Vagina (tissue), 2 donors: ENCODE data around the gene ITGA2B. TPM values are rescaled to one million over a fixed set of nuclear protein-coding genes. Genes with fewer than 3 reads are reported as not detected.

Experiments used
- DNase-seq, 2 donors: peaks; one replicate each; pipeline ENCODE4 v3.0.0-alpha.2; 2017; ENCODE audit errors: extremely low spot score in 2 of 2
- H3K27ac ChIP-seq: fragments of 200-600 bp; sonication (generic); one replicate; pipeline ENCODE4 v1.5.1; 2019
- H3K27me3 ChIP-seq: fragments of 200-600 bp; sonication (generic); one replicate; pipeline ENCODE4 v1.5.1; 2019
- H3K36me3 ChIP-seq, 2 donors: fragments of 200-600 bp; sonication (generic); one replicate each; pipeline ENCODE4 v1.5.1; 2017 to 2019
- H3K4me1 ChIP-seq: fragments of 200-600 bp; sonication (generic); one replicate; pipeline ENCODE4 v1.5.1; 2019
- H3K4me3 ChIP-seq, 2 donors: fragments of 200-600 bp; sonication (generic); 1 replicate in 1 of 2; 2 replicates in 1 of 2; pipeline ENCODE4 v1.5.1; 2016 to 2019
- H3K9me3 ChIP-seq: fragments of 200-600 bp; sonication (generic); one replicate; pipeline ENCODE4 v1.5.1; 2019
- POLR2A ChIP-seq, 2 donors: fragments of 450-650 bp; IDR thresholded peaks; one replicate each; pipeline ENCODE4 v1.6.1; 2017; ENCODE audit warnings: antibody characterized with exemption in 2 of 2, mild to moderate bottlenecking in 2 of 2, moderate library complexity in 2 of 2
- POLR2AphosphoS5 ChIP-seq, 2 donors: sonication (generic); formaldehyde crosslinking; IDR thresholded peaks; one replicate each; pipeline ENCODE4 v1.9.0; 2017; ENCODE audit warnings: antibody characterized with exemption in 2 of 2, mild to moderate bottlenecking in 2 of 2, low read depth in 1 of 2; ENCODE audit not compliant: insufficient read depth in 1 of 2
- intact Hi-C: fragments of 100-400 bp; cut with DNase I; formaldehyde crosslinking; loops from one replicate; pipeline ENCODE4 v1.15.1; 2023
- total RNA-seq: library from RNA; depleted of rRNA; stranded (reverse); fragments of >200 nt; gene quantifications from one replicate; pipeline ENCODE4 v1.2.3, GENCODE V29; 2016
- TF ChIP-seq, protein P1 (sequence below), 3 experiments: fragments of 450-650 bp in 2 of 3; fragments of 200-600 bp in 1 of 3; sonication (generic) in 1 of 3; IDR thresholded peaks; one replicate each; pipeline ENCODE4 v1.5.1; 2017 to 2019; ENCODE audit warnings: antibody characterized with exemption in 3 of 3, mild to moderate bottlenecking in 2 of 3, moderate library complexity in 2 of 3

Gene ITGA2B
- total RNA-seq, 1 donor from 2014 or later = 2.0 TPM

DNA sequence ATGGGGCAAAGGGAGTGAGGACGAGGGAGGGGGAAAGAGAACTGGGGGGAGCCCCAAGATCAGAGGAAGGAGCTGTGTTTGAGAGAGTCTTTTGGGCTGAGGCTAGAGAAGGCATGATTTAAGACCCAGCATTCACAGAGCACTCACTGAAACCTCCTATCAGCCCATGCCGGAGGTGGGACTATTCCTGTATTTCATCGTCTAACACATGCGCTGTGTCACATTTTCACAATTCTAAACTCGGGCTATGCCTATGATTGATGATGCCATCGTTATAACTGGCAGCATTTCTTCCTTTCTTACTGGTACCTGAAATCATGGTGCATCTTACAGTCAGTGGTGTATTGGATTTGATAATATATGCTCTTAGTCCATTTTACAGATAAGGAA, 29.3 kb downstream of the ITGA2B start:
- TF ChIP-seq POLR2AphosphoS5 (IDR thresholded peaks at IDR 0.05; ENCODE audit: insufficient read depth in 1 of 2, low read depth in 1 of 2) (no peak), POLR2A (IDR thresholded peaks at IDR 0.05) (no peak)
- TF ChIP-seq, protein P1, sequence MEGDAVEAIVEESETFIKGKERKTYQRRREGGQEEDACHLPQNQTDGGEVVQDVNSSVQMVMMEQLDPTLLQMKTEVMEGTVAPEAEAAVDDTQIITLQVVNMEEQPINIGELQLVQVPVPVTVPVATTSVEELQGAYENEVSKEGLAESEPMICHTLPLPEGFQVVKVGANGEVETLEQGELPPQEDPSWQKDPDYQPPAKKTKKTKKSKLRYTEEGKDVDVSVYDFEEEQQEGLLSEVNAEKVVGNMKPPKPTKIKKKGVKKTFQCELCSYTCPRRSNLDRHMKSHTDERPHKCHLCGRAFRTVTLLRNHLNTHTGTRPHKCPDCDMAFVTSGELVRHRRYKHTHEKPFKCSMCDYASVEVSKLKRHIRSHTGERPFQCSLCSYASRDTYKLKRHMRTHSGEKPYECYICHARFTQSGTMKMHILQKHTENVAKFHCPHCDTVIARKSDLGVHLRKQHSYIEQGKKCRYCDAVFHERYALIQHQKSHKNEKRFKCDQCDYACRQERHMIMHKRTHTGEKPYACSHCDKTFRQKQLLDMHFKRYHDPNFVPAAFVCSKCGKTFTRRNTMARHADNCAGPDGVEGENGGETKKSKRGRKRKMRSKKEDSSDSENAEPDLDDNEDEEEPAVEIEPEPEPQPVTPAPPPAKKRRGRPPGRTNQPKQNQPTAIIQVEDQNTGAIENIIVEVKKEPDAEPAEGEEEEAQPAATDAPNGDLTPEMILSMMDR (IDR thresholded peaks at IDR 0.05) = no peak
- Histone ChIP-seq H3K36me3 (no peaks in the 10 kb centered on the region), H3K4me1 (peaks cover 38% of the 10 kb centered on the region), H3K4me3 (no peak overlapping the region), H3K9me3 (no peaks in the 10 kb centered on the region), H3K27me3 (no peaks in the 10 kb centered on the region), H3K27ac (peak overlapping the region; percentile 83)
- intact Hi-C loops = no loop called here
- no peak for DNase-seq

- no peak overlapping the region for H3K4me3 ChIP-seq
- no peak for DNase-seq
- no peaks in the 10 kb centered on the region for H3K36me3 ChIP-seq
- no peak for TF ChIP-seq POLR2A (IDR thresholded peaks at IDR 0.05)
- TF ChIP-seq POLR2AphosphoS5 (IDR thresholded peaks at IDR 0.05; ENCODE audit: insufficient read depth in 1 of 2, low read depth in 1 of 2) = no peak
- TF ChIP-seq, protein P1 (IDR thresholded peaks at IDR 0.05) = no peak
- no peaks in the 10 kb centered on the region for H3K27me3 ChIP-seq
- no peak overlapping the region for H3K27ac ChIP-seq
- no peaks in the 10 kb centered on the region for H3K9me3 ChIP-seq
- intact Hi-C loops = no loop called here
- H3K4me1 ChIP-seq = peaks cover 38% of the 10 kb centered on the region
Measured at GRCh38 chr17:44359458-44360143, 29.8 kb downstream of the ITGA2B start.

- Histone ChIP-seq H3K36me3 (no peaks in the 10 kb centered on the region), H3K4me1 (peaks cover 36% of the 10 kb centered on the region), H3K9me3 (no peaks in the 10 kb centered on the region), H3K27ac (no peak overlapping the region), H3K4me3 (no peak overlapping the region), H3K27me3 (no peaks in the 10 kb centered on the region)
- intact Hi-C loops = no loop called here
- DNase-seq = no peak
- TF ChIP-seq POLR2A (IDR thresholded peaks at IDR 0.05) = no peak
- TF ChIP-seq, protein P1 (IDR thresholded peaks at IDR 0.05) = no peak
- no peak for TF ChIP-seq POLR2AphosphoS5 (IDR thresholded peaks at IDR 0.05; ENCODE audit: insufficient read depth in 1 of 2, low read depth in 1 of 2)
Measured at GRCh38 chr17:44359006-44359405, 30.4 kb downstream of the ITGA2B start.

DNA sequence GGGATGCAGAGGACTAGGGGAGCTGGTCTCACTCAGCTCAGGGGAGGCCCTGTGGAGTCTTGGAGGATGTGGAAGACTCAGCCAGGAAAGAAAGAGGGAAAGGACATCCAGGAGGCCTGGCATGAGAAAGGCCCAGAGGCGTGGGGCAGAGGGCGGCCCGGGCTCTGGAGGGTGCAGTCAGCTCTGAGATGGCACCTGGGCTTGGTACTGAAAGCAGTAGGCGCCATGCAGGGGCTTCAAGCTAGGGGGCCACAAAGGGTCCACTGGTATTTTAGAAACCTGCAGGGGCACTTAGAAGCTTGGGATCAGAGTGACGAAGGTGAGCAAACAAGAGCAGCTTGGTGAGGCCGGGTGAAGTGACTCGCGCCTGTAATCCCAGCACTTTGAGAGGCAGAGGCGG, 31.4 kb downstream of the ITGA2B start:
- Histone ChIP-seq H3K4me1 (peaks cover 31% of the 10 kb centered on the region), H3K9me3 (no peaks in the 10 kb centered on the region), H3K27ac (no peak overlapping the region), H3K4me3 (no peak overlapping the region), H3K36me3 (no peaks in the 10 kb centered on the region), H3K27me3 (no peaks in the 10 kb centered on the region)
- intact Hi-C loops = no loop called here
- TF ChIP-seq POLR2A (IDR thresholded peaks at IDR 0.05) = no peak
- TF ChIP-seq POLR2AphosphoS5 (IDR thresholded peaks at IDR 0.05; ENCODE audit: insufficient read depth in 1 of 2, low read depth in 1 of 2) = no peak
- TF ChIP-seq, protein P1 (IDR thresholded peaks at IDR 0.05) = no peak
- no peak for DNase-seq

DNA sequence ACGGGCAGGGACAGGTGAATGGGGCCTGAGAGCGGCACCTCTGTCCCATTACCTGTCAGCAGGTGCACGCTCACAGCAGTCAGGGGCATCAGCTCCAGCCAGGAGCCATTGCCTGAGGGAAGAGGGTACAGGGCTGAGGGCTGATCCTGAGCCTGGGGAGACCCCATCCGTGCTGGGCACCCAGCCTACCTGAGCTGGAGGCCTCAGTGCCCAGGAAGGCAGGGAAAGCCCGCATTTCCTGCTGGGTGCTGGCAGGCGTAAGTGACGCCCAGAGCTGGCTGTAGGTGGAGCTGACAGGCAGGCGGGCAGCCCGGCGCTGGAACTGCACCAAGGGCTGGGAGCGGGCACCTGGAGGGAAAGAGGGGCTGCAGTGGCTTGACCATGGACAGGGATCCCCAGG, 33.2 kb downstream of the ITGA2B start:
- Histone ChIP-seq H3K4me1 (peaks cover 12% of the 10 kb centered on the region), H3K4me3 (no peak overlapping the region), H3K27ac (no peak overlapping the region), H3K27me3 (no peaks in the 10 kb centered on the region), H3K9me3 (no peaks in the 10 kb centered on the region), H3K36me3 (peaks cover 0 to 16% of the 10 kb centered on the region in 2 donors)
- intact Hi-C loops = no loop called here
- TF ChIP-seq, protein P1 (IDR thresholded peaks at IDR 0.05) = no peak
- no peak for TF ChIP-seq POLR2A (IDR thresholded peaks at IDR 0.05)
- no peak for TF ChIP-seq POLR2AphosphoS5 (IDR thresholded peaks at IDR 0.05; ENCODE audit: insufficient read depth in 1 of 2, low read depth in 1 of 2)
- no peak for DNase-seq
